ENCODE results near the gene PAQR7. TPM values are rescaled to one million over a fixed set of nuclear protein-coding genes. Genes with fewer than 3 reads are reported as not detected.

The PAQR7 gene
- total RNA-seq, 2 donors from 2014 or later, result 0.85 to 2.9 TPM

GRCh38 chr1:25861316-25862286 lies 13.9 kb downstream of the PAQR7 start:
- DNase-seq (ENCODE audit: low spot score), result no peak

GRCh38 chr1:25858906-25859789 lies 16.4 kb downstream of the PAQR7 start, which contains the start of gene AUNIP:
AUNIP (minus strand) TSS chr1:25859457; CDS start chr1:25859357, 100 bp downstream.
- Histone ChIP-seq H3K4me3 (peak within 1 kb of the TSS; percentile 37 to 50), H3K27ac (peak within 1 kb of the TSS; percentile 58 to 61), H3K9me3 (no peaks in the 10 kb centered on the region), H3K4me1 (peaks cover 0 to 15% of the 10 kb centered on the region in 2 donors), H3K36me3 (no peaks in the 10 kb centered on the region), H3K27me3 (no peaks in the 10 kb centered on the region)
- peak; percentile 80 for DNase-seq (ENCODE audit: low spot score)
- TF ChIP-seq CTCF (IDR thresholded peaks at IDR 0.05), result no peak

More at GRCh38 chr1:25861316-25862286, 13.9 kb downstream of the PAQR7 start:
- H3K4me3 ChIP-seq, result no peak overlapping the region
- no peak for TF ChIP-seq CTCF (IDR thresholded peaks at IDR 0.05)
- H3K4me1 ChIP-seq, result peaks cover 0 to 15% of the 10 kb centered on the region in 2 donors
- no peak overlapping the region for H3K27ac ChIP-seq
- H3K36me3 ChIP-seq, result no peaks in the 10 kb centered on the region
- no peaks in the 10 kb centered on the region for H3K27me3 ChIP-seq
- H3K9me3 ChIP-seq, result no peaks in the 10 kb centered on the region

GRCh38 chr1:25858494-25858893 lies 17.0 kb downstream of the PAQR7 start:
- Histone ChIP-seq H3K4me1 (peaks cover 0 to 15% of the 10 kb centered on the region in 2 donors), H3K27me3 (no peaks in the 10 kb centered on the region), H3K9me3 (no peaks in the 10 kb centered on the region), H3K36me3 (no peaks in the 10 kb centered on the region), H3K27ac (no peak overlapping the region), H3K4me3 (peak overlapping the region in 1 of 2 donors; percentile 50)
- no peak for TF ChIP-seq CTCF (IDR thresholded peaks at IDR 0.05)
- DNase-seq (ENCODE audit: low spot score), result no peak

- Histone ChIP-seq H3K4me3 (no peak overlapping the region), H3K27me3 (no peaks in the 10 kb centered on the region), H3K27ac (no peak overlapping the region), H3K36me3 (no peaks in the 10 kb centered on the region), H3K9me3 (no peaks in the 10 kb centered on the region), H3K4me1 (peaks cover 0 to 15% of the 10 kb centered on the region in 2 donors)
- no peak for DNase-seq (ENCODE audit: low spot score)
- no peak for TF ChIP-seq CTCF (IDR thresholded peaks at IDR 0.05)
Observed at GRCh38 chr1:25856856-25857255, 18.7 kb downstream of the PAQR7 start.

- DNase-seq (ENCODE audit: low spot score), result no peak
- peaks cover 0 to 10% of the 10 kb centered on the region in 2 donors for H3K4me1 ChIP-seq
- no peak overlapping the region for H3K27ac ChIP-seq
- TF ChIP-seq CTCF (IDR thresholded peaks at IDR 0.05), result no peak
- no peaks in the 10 kb centered on the region for H3K27me3 ChIP-seq
- H3K4me3 ChIP-seq, result no peak overlapping the region
- H3K9me3 ChIP-seq, result no peaks in the 10 kb centered on the region
- no peaks in the 10 kb centered on the region for H3K36me3 ChIP-seq
Observed at GRCh38 chr1:25854554-25854953, 21.0 kb downstream of the PAQR7 start.

Measured in right atrium auricular region (tissue), 2 donors.